Stimulated activated CD4-positive, alpha-beta T cell treated with anti-CD3 and anti-CD28 coated beads, Interleukin-15, amount 100 ng/mL, for 1 hour (primary cell): ENCODE data around the gene PYCARD.
"Not testable (repeated sequence)": the region's sequence is repeated elsewhere in the genome, so short reads cannot be mapped to it uniquely, and the experiment has no call there.

Source experiments
- DNase-seq, 2 donors: peaks; one replicate each; pipeline ENCODE4 v3.0.0-alpha.2; 2020; ENCODE audit warnings: low read depth in 1 of 2, low spot score in 1 of 2

Gene PYCARD

DNA sequence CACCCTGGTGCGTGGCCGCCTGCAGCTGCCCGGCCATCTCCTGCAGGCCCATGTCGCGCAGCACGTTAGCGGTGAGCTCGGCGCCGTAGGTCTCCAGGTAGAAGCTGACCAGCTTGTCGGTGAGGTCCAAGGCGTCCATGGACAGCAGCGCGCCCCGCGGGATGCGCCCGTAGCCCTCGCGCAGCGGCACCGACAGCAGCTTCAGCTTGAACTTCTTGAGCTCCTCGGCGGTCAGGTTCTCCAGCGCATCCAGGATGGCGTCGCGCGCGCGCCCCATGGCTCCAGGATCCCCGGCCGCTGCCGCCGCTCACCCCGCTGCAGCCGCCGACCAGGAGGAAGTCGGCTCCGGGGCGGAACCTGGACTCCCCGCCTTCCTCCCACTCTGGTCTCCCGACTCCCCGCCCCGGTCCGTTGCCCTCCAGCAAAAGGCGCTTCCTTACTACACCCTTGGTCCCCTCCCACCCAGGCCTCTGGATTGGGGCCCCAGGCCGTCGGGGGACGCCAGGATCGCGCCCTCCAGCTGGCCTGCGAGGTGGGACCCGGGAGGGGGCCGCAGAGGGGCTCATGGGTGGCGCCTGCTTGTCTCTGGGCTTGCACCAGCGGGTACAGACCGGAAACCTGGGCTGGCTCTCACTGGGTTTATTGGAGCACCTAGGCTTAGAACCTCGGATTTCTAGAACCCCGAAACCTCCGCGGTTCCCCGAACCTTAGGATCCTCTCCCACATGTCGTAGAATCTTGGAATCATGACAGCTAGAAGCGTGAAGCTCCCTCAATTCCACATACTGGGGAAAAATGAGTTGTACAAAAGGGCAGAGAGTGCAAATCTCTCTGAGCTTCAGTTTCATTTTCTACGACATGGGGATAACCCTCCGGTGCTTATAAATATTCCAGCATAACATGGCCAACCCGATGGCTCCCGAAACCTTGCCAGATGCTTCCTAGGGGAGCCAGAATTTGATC, at the start of gene PYCARD:
Gene PYCARD (minus strand): TSS at position 347 of the 962 bp plus-strand sequence. CDS start 70 bp downstream, at position 277.
- no peak for DNase-seq

DNA sequence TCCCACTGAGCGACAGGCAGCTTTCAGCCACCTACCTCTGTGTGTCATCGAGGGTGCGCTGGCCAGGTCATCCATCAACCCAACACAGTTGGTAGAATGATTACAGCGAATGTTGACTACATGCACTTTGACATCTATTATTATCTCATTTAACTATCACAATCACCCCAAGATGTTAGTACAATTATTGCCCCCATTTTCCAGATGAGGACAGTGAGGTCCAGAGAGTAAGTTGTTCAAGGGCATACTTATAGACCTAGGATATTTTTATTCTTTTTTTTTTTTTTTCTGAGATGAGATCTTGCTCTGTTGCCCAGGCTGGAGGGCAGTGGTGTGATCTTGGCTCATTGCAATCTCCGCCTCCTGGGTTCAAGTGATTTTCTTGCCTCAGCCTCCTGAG, 48.9 kb upstream of the PYCARD start:
- DNase-seq: no peak

DNA sequence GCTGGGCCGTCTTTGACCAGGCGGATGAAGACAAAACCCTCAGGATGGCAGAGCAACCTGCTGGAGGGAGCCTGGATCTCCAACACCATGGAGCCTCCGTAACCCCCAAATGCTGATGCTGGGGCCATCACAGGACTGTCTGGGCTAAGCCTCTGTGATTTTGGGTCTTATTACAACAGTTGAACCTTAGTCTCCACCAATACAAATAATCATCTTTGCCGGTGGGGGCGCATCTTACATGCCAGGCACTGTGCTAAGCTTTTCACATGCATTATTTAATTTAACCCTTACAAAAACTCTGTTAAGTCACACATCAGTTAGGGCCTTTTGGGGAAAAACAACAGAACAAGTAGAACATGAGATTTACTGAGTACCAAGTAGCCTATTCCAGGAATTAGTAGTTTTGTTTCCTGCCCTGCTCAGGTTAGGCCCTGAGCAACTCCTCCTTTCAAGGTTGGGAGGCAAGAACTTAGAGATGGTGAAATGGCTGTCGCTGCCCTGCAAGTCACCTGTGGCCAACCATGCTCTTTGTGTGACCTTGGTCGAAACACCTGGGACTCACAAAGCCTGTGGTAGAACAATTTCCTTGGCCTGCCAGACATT, 48.3 kb upstream of the PYCARD start:
- DNase-seq: no peak

DNA sequence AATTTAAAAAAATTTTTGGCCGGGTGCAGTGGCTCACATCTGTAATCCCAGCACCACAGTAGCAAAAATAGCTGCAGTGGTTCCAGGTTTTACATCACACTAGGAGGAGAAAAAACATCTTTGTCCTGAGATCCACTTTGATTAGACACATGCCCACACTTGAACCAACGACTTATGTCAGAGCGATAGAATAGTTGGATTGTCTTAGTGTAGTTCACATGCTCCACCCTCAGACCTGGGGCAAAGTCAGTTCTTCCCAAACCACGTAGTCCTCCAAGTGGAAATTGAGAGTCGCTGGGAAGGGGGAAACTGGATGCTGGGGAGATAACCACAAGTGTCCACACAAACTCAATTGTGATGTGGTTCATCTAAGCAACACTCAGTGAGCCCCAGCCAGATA, 45.8 kb upstream of the PYCARD start:
- no peak for DNase-seq

DNA sequence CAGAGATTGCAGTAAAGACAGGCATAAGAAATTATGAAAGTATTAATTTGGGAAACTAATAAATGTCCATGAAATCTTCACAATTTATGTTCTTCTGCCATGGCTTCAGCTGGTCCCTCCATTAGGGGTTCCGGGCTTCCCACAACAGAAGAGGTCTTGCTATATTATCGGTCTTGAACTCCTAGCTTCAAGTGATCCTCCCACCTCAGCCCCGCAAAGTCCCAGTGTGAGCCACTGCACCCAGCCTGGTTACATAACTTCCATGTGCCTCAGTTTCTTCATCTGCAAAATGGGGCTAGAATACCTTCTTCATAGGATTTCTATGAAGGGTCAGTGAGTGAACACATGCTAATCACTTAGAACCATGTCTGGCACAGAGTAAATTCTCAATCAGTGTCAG, 43.7 kb upstream of the PYCARD start:
- no peak for DNase-seq

DNA sequence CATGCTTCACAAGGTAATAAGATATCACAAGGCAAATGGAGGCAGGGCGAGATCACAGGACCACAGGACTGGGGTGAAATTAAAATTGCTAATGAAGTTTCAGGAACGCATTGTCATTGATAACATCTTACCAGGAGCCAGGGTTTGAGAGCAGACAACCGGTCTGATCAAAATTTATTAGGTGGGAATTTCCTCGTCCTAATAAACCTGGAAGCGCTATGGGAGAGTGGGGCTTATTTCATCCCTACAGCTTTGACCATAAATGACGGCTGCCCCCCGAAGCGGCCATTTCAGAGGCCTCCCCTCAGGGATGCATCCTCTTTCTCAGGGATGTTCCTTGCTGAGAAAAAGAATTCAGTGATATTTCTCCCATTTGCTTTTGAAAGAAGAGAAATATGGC, 43.0 kb upstream of the PYCARD start:
- not testable (repeated sequence) for DNase-seq

DNA sequence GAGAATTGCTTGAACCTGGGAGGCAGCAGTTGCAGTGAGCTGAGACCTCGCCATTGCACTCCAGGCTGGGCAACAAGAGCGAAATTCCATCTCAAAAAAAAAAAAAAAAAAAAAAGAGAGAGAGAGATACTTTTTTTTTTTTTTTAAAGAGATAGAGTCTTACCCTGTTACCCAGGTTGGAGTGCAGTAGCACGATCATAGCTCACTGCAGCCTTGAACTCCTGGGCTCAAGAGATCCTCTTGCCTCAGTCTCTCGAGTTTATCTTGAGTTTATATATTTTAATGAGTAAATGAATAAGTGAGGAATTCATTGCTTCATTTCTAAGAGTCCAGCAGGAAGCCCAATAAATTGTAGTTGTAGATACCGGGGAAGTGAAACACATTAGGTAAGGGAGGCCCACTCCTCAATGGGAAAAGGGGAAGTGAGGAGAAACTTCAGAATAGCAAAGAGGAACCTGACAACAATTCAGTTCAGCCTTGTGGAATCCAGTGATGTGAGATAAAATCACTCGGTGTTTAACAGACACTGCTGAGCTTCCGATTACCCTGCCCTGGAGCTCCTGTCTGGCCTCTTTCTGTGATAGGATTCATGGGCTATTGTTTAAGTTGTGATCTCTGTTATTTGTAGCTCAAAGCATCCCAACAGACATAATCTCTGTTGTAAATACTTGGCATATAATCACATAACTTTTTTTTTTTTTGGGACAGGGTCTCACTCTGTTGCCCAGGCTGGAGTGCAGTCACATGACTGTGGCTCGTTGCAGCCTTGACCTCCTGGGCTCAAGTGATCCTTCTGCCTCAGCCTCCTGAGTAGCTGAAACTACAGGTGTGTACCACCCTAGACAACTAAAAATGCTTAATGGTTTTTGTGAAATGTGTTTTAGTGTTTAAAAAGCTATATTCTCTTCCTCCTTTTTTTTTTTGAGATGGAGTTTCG, 41.4 kb upstream of the PYCARD start:
- no peak for DNase-seq

DNA sequence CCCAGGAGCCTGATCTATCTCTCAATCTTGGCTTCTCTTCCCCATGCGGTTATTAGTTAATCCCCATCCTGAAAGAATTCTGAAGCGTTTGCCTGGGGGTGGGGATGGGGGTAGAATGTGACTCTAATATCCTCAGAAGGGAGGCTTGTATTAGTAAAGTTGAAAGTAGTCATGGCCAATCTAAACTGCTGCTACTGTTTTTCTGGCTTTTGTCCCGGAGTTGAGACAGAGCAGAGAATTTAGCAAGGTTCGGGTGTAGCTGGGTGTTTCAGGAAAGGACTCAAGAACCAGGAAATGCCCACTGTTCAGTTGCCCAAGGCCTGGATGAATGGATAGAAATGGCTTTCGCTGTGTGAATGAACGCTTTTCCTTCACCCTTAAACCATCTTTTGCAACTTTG, 39.6 kb upstream of the PYCARD start:
- no peak for DNase-seq

DNA sequence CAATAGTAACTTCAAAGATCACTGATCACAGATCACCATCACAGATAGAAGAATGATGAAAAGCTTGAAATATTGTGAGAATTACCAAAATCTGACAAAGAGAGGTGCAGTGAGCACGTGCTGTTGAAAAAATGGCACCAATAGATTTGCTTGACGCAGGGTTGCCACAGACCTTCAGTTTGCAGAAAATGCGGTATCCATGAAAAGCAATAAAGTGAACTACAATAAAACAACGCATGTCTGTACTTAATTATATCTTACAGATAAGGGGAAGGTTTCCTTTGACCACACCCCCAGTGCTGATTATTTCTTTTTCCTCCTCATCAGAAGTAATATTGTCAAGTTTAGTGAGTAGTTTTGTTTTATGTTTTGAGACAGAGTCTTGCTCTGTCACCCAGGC, 35.5 kb upstream of the PYCARD start:
- no peak for DNase-seq

DNA sequence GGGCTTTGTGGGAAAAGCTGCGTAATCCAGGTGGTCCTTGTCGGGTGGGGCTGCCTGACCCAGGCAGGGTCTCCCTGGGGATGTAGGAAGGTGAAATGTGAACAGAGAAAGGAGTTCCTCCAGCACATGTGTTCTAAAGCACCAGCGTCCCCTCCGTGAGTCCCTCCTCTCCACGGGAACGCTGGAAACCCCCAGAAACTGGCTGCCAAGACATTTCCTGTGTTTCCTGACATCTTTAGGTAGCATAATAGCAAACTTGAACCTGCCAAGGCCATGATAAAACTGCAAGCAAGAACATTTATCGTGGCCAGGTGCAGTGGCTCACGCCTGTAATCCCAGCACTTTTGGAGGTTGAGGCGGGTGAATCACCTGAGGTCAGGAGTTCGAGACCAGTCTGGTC, 26.9 kb upstream of the PYCARD start:
- DNase-seq: no peak

DNA sequence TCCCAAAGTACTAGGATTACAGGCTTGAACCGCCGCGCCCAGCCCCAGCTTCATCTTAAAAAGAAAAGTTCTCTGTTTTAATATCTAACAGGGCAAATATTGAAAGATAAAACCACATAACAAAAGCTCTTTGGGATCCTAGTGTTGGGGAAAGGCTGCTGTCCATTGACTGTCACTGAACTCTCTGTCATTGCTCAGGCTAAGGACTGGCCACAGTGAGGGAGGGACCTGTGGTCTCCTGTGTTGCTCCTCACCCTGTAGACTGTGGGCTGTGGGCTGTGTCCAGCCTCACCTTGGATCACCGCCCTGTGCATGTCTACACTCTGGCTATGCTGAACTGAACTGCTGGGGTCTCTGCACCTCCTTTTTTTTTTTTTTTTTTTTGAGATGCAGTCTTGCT, 25.6 kb upstream of the PYCARD start:
- DNase-seq: no peak

DNA sequence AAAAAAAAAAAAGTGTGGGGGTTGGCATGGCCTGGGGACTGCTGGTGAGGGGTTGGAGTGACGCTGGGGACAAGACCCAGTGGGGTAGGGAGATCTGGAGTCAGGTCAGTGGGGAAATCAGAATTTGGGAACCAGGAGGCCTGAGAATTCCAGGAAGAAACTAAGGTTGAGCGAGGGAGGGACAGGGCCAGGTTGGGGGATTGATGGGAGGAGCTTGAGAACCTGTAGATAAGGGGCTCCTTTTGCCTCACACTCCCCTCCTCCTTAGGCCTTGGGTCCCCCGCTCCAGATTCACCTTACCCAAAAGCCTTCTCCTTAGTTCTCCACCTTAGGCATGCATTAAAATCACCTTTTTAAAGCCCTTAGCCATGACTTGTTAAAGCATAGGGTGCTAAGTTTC, 22.6 kb upstream of the PYCARD start:
- no peak for DNase-seq

DNA sequence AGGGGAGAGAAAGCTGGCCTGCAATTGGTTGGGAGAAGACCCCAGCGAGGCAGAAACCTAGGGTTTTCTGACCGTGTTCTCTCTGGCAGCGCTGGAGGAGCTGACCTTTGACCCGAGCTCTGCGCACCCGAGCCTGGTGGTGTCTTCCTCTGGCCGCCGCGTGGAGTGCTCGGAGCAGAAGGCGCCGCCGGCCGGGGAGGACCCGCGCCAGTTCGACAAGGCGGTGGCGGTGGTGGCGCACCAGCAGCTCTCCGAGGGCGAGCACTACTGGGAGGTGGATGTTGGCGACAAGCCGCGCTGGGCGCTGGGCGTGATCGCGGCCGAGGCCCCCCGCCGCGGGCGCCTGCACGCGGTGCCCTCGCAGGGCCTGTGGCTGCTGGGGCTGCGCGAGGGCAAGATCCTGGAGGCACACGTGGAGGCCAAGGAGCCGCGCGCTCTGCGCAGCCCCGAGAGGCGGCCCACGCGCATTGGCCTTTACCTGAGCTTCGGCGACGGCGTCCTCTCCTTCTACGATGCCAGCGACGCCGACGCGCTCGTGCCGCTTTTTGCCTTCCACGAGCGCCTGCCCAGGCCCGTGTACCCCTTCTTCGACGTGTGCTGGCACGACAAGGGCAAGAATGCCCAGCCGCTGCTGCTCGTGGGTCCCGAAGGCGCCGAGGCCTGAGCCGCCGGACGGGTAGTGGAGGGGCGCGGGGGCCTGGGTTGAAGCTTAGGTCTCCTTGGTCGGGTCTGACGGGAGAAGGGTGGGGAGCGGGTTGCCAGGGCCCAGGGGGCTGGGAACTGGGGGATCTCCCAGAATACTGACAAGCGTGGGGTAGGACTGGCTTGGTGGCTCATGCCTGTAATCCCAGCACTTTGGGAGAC, 21.8 kb upstream of the PYCARD start:
- DNase-seq: no peak

DNA sequence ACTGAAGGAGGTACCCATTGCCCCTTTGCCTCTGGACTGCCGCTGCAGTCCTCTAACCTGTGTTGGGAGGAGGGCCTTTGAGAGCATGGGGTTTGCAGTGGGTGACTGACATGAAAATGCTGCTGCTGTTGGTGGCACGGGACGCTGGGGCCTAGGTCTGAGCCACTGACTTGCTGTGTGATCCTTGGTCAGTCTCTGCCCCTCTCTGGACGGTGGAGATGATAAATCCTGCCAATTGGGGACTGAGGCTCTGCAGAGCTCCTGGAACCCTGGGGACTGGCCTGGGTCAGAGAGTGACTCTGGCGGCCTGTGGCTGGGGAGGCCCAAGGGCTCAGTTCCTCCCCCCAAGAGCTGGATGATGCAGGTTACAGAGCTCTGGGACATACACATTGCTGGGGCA, 20.5 kb upstream of the PYCARD start:
- no peak for DNase-seq

DNA sequence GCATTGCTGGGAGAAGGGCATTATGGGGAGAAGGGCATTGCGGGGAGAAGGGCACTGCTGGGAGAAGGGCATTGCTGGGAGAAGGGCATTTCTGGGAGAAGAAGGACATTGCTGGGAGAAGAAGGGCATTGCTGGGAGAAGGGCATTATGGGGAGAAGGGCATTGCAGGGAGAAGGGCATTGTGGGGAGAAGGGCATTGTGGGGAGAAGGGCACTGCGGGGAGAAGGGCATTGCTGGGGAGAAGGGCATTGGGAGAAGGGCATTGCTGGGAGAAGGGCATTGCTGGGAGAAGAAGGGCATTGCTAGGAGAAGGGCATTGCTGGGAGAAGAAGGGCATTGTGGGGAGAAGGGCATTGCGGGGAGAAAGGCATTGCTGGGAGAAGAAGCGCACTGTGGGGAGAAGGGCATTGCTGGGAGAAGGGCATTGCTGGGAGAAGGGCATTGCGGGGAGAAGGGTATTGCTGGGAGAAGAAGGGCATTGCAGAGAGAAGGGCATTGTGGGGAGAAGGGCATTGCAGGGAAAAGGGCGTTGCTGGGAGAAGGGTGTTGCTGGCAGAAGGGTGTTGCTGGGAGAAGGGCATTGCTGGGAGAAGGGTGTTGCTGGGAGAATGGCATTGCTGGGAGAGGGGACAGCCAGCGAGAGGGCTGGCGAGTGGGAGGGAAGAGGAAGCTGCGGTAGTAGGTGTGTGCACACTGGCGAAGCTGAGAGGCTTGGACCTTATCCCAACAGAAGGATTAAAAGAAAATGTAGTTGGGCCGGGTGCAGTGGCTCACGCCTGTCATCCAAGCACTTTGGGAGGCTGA, 19.0 kb upstream of the PYCARD start:
- no peak for DNase-seq

DNA sequence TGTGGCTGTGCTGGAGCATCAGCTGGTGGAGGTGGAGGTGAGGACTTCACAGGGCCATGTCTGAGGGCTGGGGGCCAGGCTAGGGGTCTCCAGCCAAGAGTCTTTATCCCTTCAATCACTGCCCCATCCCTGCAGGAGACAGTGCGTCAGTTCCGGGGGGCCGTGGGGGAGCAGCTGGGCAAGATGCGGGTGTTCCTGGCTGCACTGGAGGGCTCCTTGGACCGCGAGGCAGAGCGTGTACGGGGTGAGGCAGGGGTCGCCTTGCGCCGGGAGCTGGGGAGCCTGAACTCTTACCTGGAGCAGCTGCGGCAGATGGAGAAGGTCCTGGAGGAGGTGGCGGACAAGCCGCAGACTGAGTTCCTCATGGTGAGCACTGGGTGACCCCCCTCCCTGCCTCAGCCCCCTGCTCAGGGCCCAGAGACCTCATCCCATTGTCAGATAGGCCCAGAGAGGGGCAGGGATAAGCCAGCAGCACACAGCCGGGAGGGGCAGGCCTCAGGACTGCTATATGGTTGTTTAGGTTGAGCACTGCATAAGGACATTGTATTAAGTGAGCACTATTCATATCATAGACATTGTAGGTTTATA, 16.7 kb upstream of the PYCARD start:
- no peak for DNase-seq

DNA sequence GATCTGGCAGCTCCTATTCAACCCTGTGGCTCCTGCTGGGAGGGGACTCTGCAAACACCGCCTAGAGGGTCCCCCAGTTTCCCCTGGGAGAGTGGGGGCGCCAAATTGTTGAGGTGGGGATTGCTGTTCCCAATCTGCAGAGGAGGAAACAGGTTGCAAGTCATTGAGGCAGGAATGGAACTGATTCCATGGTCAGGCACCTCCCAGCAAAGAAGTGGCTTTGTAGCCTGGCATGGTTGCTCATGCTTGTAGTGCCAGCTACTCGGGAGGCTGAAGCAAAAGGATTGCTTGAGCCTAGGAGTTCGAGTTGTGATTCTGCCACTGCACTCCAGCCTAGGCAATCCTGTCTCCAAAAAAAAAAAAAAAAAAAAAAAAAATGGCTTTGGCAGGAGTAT, 14.6 kb upstream of the PYCARD start:
- no peak for DNase-seq

DNA sequence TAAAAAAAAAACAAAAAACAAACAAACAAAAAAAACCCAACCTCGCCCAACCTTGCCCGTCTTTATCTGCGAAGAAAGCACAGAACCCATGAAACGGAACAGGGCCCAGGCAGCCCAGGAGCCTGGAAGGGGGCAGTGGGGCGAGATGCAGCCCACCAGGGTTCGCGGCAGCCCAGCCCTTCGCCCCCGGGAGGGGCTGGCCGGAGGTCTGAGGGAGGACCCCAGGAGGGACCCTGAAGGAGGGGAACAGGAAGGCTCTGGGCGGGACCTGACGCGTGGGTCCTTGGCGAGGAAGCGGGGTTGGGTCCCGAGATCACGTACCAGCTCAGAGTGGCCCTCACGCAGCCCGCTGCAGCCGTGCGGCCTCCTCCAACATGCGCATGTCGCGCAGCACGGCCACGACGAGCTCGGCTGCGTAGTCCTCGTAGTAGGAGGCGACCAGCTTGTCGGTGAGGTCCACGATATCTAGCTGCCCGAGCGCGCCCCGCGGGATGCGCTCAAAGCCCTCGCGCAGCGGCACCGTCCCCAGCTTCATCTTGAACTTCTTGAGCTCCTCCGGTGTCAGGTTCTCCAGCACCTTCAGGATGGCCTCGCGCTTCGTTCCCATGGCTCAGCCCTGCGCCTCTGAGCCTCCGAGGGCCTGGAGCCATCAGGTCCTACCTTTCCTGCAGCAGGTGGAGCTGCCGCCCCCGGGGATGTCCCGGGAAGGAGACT, 14.0 kb upstream of the PYCARD start, which contains the start of gene PYDC1:
Gene PYDC1 (minus strand): TSS at position 714 of the 714 bp plus-strand sequence. CDS start 107 bp downstream, at position 607.
- no peak for DNase-seq
